Measurements from ENCODE around the gene CXXC5. TPM values are rescaled to one million over a fixed set of nuclear protein-coding genes. Genes with fewer than 3 reads are reported as not detected.

The CXXC5 gene
- polyA plus RNA-seq, 2 donors = 21.9 to 27.8 TPM

GRCh38 chr5:139684350-139684880 is 36.3 kb downstream of the CXXC5 start:
- peaks cover 0 to 32% of the 10 kb centered on the region in 2 donors for H3K36me3 ChIP-seq (ENCODE audit: control insufficient read depth in 2 of 2, insufficient read depth in 2 of 2, low read length in 1 of 2)
- H3K9me3 ChIP-seq (ENCODE audit: control insufficient read depth in 2 of 2, insufficient read depth in 1 of 2, low read depth in 1 of 2, low read length in 1 of 2) = no peaks in the 10 kb centered on the region
- H3K27me3 ChIP-seq (ENCODE audit: control insufficient read depth in 1 of 2, insufficient read depth in 2 of 2, low read length in 2 of 2) = no peaks in the 10 kb centered on the region
- H3K27ac ChIP-seq (ENCODE audit: low read depth in 2 of 2, low read length in 1 of 2) = no peak overlapping the region
- no peak overlapping the region for H3K4me3 ChIP-seq (ENCODE audit: low read depth in 1 of 2, low read length in 2 of 2)
- H3K4me1 ChIP-seq (ENCODE audit: control insufficient read depth in 2 of 2, insufficient read depth in 2 of 2, low read length in 1 of 2) = peaks cover 1 to 2% of the 10 kb centered on the region in 2 donors
- 86 to 88% methylated on average over 7 of the region's 7 CpGs for WGBS, 2 donors

GRCh38 chr5:139684881-139685749 is 37.0 kb downstream of the CXXC5 start:
- WGBS, 2 donors = 55 to 61% methylated on average over 17 to 19 of the region's 19 CpGs
- Histone ChIP-seq H3K27ac (ENCODE audit: low read depth in 2 of 2, low read length in 1 of 2) (no peak overlapping the region), H3K36me3 (ENCODE audit: control insufficient read depth in 2 of 2, insufficient read depth in 2 of 2, low read length in 1 of 2) (peaks cover 0 to 32% of the 10 kb centered on the region in 2 donors), H3K27me3 (ENCODE audit: control insufficient read depth in 1 of 2, insufficient read depth in 2 of 2, low read length in 2 of 2) (no peaks in the 10 kb centered on the region), H3K4me3 (ENCODE audit: low read depth in 1 of 2, low read length in 2 of 2) (no peak overlapping the region), H3K9me3 (ENCODE audit: control insufficient read depth in 2 of 2, insufficient read depth in 1 of 2, low read depth in 1 of 2, low read length in 1 of 2) (no peaks in the 10 kb centered on the region), H3K4me1 (ENCODE audit: control insufficient read depth in 2 of 2, insufficient read depth in 2 of 2, low read length in 1 of 2) (peaks cover 5 to 7% of the 10 kb centered on the region in 2 donors)

GRCh38 chr5:139685886-139686285 is 37.7 kb downstream of the CXXC5 start:
- H3K4me1 ChIP-seq (ENCODE audit: control insufficient read depth in 2 of 2, insufficient read depth in 2 of 2, low read length in 1 of 2) = peaks cover 5 to 7% of the 10 kb centered on the region in 2 donors
- no peak overlapping the region for H3K27ac ChIP-seq (ENCODE audit: low read depth in 2 of 2, low read length in 1 of 2)

GRCh38 chr5:139686356-139686705 is 38.2 kb downstream of the CXXC5 start:
- Histone ChIP-seq H3K4me1 (ENCODE audit: control insufficient read depth in 2 of 2, insufficient read depth in 2 of 2, low read length in 1 of 2) (peaks cover 5 to 7% of the 10 kb centered on the region in 2 donors), H3K27ac (ENCODE audit: low read depth in 2 of 2, low read length in 1 of 2) (no peak overlapping the region), H3K9me3 (ENCODE audit: control insufficient read depth in 2 of 2, insufficient read depth in 1 of 2, low read depth in 1 of 2, low read length in 1 of 2) (no peaks in the 10 kb centered on the region), H3K27me3 (ENCODE audit: control insufficient read depth in 1 of 2, insufficient read depth in 2 of 2, low read length in 2 of 2) (no peaks in the 10 kb centered on the region), H3K4me3 (ENCODE audit: low read depth in 1 of 2, low read length in 2 of 2) (no peak overlapping the region), H3K36me3 (ENCODE audit: control insufficient read depth in 2 of 2, insufficient read depth in 2 of 2, low read length in 1 of 2) (peaks cover 0 to 20% of the 10 kb centered on the region in 2 donors)
- WGBS, 2 donors = 78 to 86% methylated on average over 5 of the region's 5 CpGs

More at GRCh38 chr5:139685886-139686285, 37.7 kb downstream of the CXXC5 start:
- no peaks in the 10 kb centered on the region for H3K27me3 ChIP-seq (ENCODE audit: control insufficient read depth in 1 of 2, insufficient read depth in 2 of 2, low read length in 2 of 2)
- no peaks in the 10 kb centered on the region for H3K9me3 ChIP-seq (ENCODE audit: control insufficient read depth in 2 of 2, insufficient read depth in 1 of 2, low read depth in 1 of 2, low read length in 1 of 2)
- WGBS, 2 donors = 67 to 77% methylated on average over 5 of the region's 5 CpGs
- peaks cover 0 to 24% of the 10 kb centered on the region in 2 donors for H3K36me3 ChIP-seq (ENCODE audit: control insufficient read depth in 2 of 2, insufficient read depth in 2 of 2, low read length in 1 of 2)
- no peak overlapping the region for H3K4me3 ChIP-seq (ENCODE audit: low read depth in 1 of 2, low read length in 2 of 2)

GRCh38 chr5:139686706-139687441 is 38.7 kb downstream of the CXXC5 start:
- peaks cover 5 to 7% of the 10 kb centered on the region in 2 donors for H3K4me1 ChIP-seq (ENCODE audit: control insufficient read depth in 2 of 2, insufficient read depth in 2 of 2, low read length in 1 of 2)
- H3K36me3 ChIP-seq (ENCODE audit: control insufficient read depth in 2 of 2, insufficient read depth in 2 of 2, low read length in 1 of 2) = peaks cover 0 to 20% of the 10 kb centered on the region in 2 donors
- no peaks in the 10 kb centered on the region for H3K9me3 ChIP-seq (ENCODE audit: control insufficient read depth in 2 of 2, insufficient read depth in 1 of 2, low read depth in 1 of 2, low read length in 1 of 2)
- H3K27ac ChIP-seq (ENCODE audit: low read depth in 2 of 2, low read length in 1 of 2) = no peak overlapping the region
- no peak overlapping the region for H3K4me3 ChIP-seq (ENCODE audit: low read depth in 1 of 2, low read length in 2 of 2)
- no peaks in the 10 kb centered on the region for H3K27me3 ChIP-seq (ENCODE audit: control insufficient read depth in 1 of 2, insufficient read depth in 2 of 2, low read length in 2 of 2)
- WGBS, 2 donors = 73 to 89% methylated on average over 18 of the region's 18 CpGs

- 76 to 87% methylated on average over 6 of the region's 6 CpGs for WGBS, 2 donors
- no peak overlapping the region for H3K27ac ChIP-seq (ENCODE audit: low read depth in 2 of 2, low read length in 1 of 2)
- peaks cover 0 to 16% of the 10 kb centered on the region in 2 donors for H3K36me3 ChIP-seq (ENCODE audit: control insufficient read depth in 2 of 2, insufficient read depth in 2 of 2, low read length in 1 of 2)
Measured at GRCh38 chr5:139687656-139688055, 39.5 kb downstream of the CXXC5 start.

GRCh38 chr5:139688088-139688702 is 40.0 kb downstream of the CXXC5 start:
- no peaks in the 10 kb centered on the region for H3K9me3 ChIP-seq (ENCODE audit: control insufficient read depth in 2 of 2, insufficient read depth in 1 of 2, low read depth in 1 of 2, low read length in 1 of 2)
- H3K4me3 ChIP-seq (ENCODE audit: low read depth in 1 of 2, low read length in 2 of 2) = no peak overlapping the region
- peaks cover 0 to 16% of the 10 kb centered on the region in 2 donors for H3K36me3 ChIP-seq (ENCODE audit: control insufficient read depth in 2 of 2, insufficient read depth in 2 of 2, low read length in 1 of 2)
- 79 to 81% methylated on average over 14 of the region's 14 CpGs for WGBS, 2 donors
- no peaks in the 10 kb centered on the region for H3K27me3 ChIP-seq (ENCODE audit: control insufficient read depth in 1 of 2, insufficient read depth in 2 of 2, low read length in 2 of 2)
- H3K4me1 ChIP-seq (ENCODE audit: control insufficient read depth in 2 of 2, insufficient read depth in 2 of 2, low read length in 1 of 2) = peaks cover 5 to 7% of the 10 kb centered on the region in 2 donors
- no peak overlapping the region for H3K27ac ChIP-seq (ENCODE audit: low read depth in 2 of 2, low read length in 1 of 2)

More at GRCh38 chr5:139687656-139688055, 39.5 kb downstream of the CXXC5 start:
- H3K9me3 ChIP-seq (ENCODE audit: control insufficient read depth in 2 of 2, insufficient read depth in 1 of 2, low read depth in 1 of 2, low read length in 1 of 2) = no peaks in the 10 kb centered on the region
- no peaks in the 10 kb centered on the region for H3K27me3 ChIP-seq (ENCODE audit: control insufficient read depth in 1 of 2, insufficient read depth in 2 of 2, low read length in 2 of 2)
- H3K4me1 ChIP-seq (ENCODE audit: control insufficient read depth in 2 of 2, insufficient read depth in 2 of 2, low read length in 1 of 2) = peaks cover 5 to 7% of the 10 kb centered on the region in 2 donors
- H3K4me3 ChIP-seq (ENCODE audit: low read depth in 1 of 2, low read length in 2 of 2) = no peak overlapping the region

- Histone ChIP-seq H3K27me3 (ENCODE audit: control insufficient read depth in 1 of 2, insufficient read depth in 2 of 2, low read length in 2 of 2) (no peaks in the 10 kb centered on the region), H3K36me3 (ENCODE audit: control insufficient read depth in 2 of 2, insufficient read depth in 2 of 2, low read length in 1 of 2) (peaks cover 0 to 14% of the 10 kb centered on the region in 2 donors), H3K9me3 (ENCODE audit: control insufficient read depth in 2 of 2, insufficient read depth in 1 of 2, low read depth in 1 of 2, low read length in 1 of 2) (no peaks in the 10 kb centered on the region), H3K4me3 (ENCODE audit: low read depth in 1 of 2, low read length in 2 of 2) (no peak overlapping the region), H3K27ac (ENCODE audit: low read depth in 2 of 2, low read length in 1 of 2) (no peak overlapping the region), H3K4me1 (ENCODE audit: control insufficient read depth in 2 of 2, insufficient read depth in 2 of 2, low read length in 1 of 2) (peaks cover 5 to 7% of the 10 kb centered on the region in 2 donors)
- WGBS, 2 donors = 61 to 74% methylated on average over 8 of the region's 8 CpGs
Measured at GRCh38 chr5:139688751-139689372, 40.7 kb downstream of the CXXC5 start.

GRCh38 chr5:139689631-139690063 is 41.5 kb downstream of the CXXC5 start:
- H3K4me1 ChIP-seq (ENCODE audit: control insufficient read depth in 2 of 2, insufficient read depth in 2 of 2, low read length in 1 of 2) = peaks cover 5 to 7% of the 10 kb centered on the region in 2 donors
- H3K27ac ChIP-seq (ENCODE audit: low read depth in 2 of 2, low read length in 1 of 2) = no peak overlapping the region
- H3K36me3 ChIP-seq (ENCODE audit: control insufficient read depth in 2 of 2, insufficient read depth in 2 of 2, low read length in 1 of 2) = peaks cover 0 to 6% of the 10 kb centered on the region in 2 donors
- 39 to 50% methylated on average over 16 of the region's 16 CpGs for WGBS, 2 donors
- H3K4me3 ChIP-seq (ENCODE audit: low read depth in 1 of 2, low read length in 2 of 2) = no peak overlapping the region
- H3K9me3 ChIP-seq (ENCODE audit: control insufficient read depth in 2 of 2, insufficient read depth in 1 of 2, low read depth in 1 of 2, low read length in 1 of 2) = no peaks in the 10 kb centered on the region
- H3K27me3 ChIP-seq (ENCODE audit: control insufficient read depth in 1 of 2, insufficient read depth in 2 of 2, low read length in 2 of 2) = no peaks in the 10 kb centered on the region
